Tibial artery (tissue), 4 donors: ENCODE data around the gene MTX3.

Source experiments
- DNase-seq, 2 donors: peaks; one replicate each; pipeline ENCODE4 v3.0.0-alpha.2; 2019
- H3K27ac ChIP-seq, 2 donors: fragments of 200-600 bp; sonication (generic) in 1 of 2; 1 replicate in 1 of 2; 2 replicates in 1 of 2; pipeline ENCODE4 v1.5.1; 2018 to 2019; ENCODE audit warnings: mild to moderate bottlenecking in 1 of 2
- H3K27me3 ChIP-seq, 2 donors: fragments of 200-600 bp; sonication (generic) in 1 of 2; one replicate each; pipeline versions ENCODE4 v1.5.1 to v1.6.0; 2016 to 2019
- H3K36me3 ChIP-seq, 3 donors: fragments of 200-600 bp; sonication (generic) in 2 of 3; one replicate each; pipeline ENCODE4 v1.5.1; 2016 to 2019; ENCODE audit warnings: mild to moderate bottlenecking in 2 of 3
- H3K4me1 ChIP-seq, 4 donors: fragments of 200-600 bp; sonication (generic) in 2 of 4; 1 replicate in 3 of 4; 2 replicates in 1 of 4; pipeline ENCODE4 v1.5.1; 2016 to 2019
- H3K4me3 ChIP-seq, 2 donors: fragments of 200-600 bp; sonication (generic) in 1 of 2; 1 replicate in 1 of 2; 2 replicates in 1 of 2; pipeline ENCODE4 v1.5.1; 2018 to 2019; ENCODE audit warnings: mild to moderate bottlenecking in 2 of 2
- H3K9me3 ChIP-seq, 3 donors: fragments of 200-600 bp; sonication (generic) in 1 of 3; one replicate each; pipeline ENCODE4 v1.5.1; 2016 to 2019
- CTCF ChIP-seq, 2 experiments: fragments of 200-600 bp in 1 of 2; fragments of 450-650 bp in 1 of 2; IDR thresholded peaks; one replicate each; pipeline ENCODE4 v1.5.1; 2017 to 2019; ENCODE audit warnings: antibody characterized with exemption in 2 of 2, mild to moderate bottlenecking in 1 of 2, moderate library complexity in 1 of 2
- intact Hi-C: fragments of 100-400 bp; cut with DNase I; formaldehyde crosslinking; loops from one replicate; pipeline ENCODE4 v1.15.0; 2023; ENCODE audit warnings: low total_unique reads

Gene MTX3

DNA sequence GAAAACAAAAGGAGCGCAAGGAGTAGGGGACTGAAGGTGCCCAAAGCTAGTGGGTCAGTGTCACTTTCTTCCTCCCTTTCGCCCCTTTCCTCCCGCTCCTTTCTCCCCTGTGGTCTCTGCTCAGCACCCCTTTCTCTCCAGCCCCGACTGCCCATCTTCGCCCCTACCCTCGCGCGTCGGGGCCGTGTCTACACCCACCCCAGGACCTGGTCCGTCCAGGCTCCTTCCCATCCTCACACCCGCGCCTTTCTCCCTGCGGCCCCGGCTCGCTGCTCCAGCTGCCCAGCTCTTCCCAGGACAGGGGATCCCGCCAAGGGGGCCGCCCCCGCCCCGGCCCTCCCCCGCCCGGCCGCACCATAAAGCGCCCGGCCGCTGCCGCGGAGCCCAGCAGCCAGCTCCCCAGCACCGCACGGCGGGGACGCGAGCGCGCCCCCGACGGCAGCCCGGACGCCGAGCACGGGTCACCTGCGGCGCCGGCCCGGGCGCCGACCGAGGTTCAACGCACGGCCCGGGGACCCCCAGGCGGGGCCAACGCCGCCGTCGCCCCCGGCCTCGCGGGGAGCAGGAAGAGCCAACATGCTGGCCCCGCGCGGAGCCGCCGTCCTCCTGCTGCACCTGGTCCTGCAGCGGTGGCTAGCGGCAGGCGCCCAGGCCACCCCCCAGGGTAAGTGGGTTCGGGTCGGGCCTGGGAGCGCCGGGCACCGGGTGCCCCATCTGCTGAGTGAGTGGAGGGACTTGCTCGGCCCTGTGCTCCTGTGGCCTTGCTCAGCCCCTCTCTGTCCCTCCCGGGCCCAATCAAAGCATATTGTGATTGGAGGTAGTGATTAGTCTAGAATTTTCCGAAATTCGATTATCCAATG, 44.1 kb upstream of the MTX3 start, which contains the start of gene THBS4:
TSS of gene THBS4 (plus strand) at position 387 of the 860 bp plus-strand sequence. CDS start at position 577, 190 bp downstream.
- H3K4me1 ChIP-seq: peaks cover 0 to 11% (median 4%) of the 10 kb centered on the region in 4 donors
- no peaks in the 10 kb centered on the region for H3K36me3 ChIP-seq
- H3K27ac ChIP-seq: no peak within 1 kb of the TSS
- no peak within 1 kb of the TSS for H3K4me3 ChIP-seq
- TF ChIP-seq CTCF (IDR thresholded peaks at IDR 0.05): no peak
- DNase-seq: no peak
- H3K27me3 ChIP-seq: peaks cover 0 to 40% of the 10 kb centered on the region in 2 donors
- intact Hi-C loops: no loop called here
- H3K9me3 ChIP-seq: no peaks in the 10 kb centered on the region

GRCh38 chr5:80034559-80034958, 43.5 kb upstream of the MTX3 start:
- DNase-seq: no peak
- H3K4me3 ChIP-seq: no peak overlapping the region

DNA sequence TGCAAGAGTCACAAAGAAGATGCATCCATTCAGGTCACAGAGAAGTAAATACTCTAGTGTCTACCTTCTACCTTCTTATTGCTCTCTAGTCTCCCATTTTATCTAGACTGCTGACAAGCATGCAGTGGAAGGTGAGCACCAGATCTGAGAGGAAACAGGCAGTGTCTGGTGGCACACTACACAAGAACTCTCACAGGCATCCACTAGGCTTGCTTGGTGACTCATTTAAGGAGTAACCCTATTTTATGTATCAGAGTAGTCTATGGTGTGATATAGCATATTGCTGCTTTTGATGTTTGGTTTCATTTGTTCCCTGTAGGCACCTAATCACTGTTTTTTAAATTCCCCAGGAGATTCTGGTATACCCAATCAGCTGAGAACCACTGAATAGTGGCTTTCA, 42.5 kb upstream of the MTX3 start:
- H3K27ac ChIP-seq: no peak overlapping the region
- TF ChIP-seq CTCF (IDR thresholded peaks at IDR 0.05): no peak
- no peaks in the 10 kb centered on the region for H3K9me3 ChIP-seq
- H3K4me1 ChIP-seq: peaks cover 0 to 11% (median 4%) of the 10 kb centered on the region in 4 donors
- DNase-seq: no peak
- H3K4me3 ChIP-seq: no peak overlapping the region
- no peaks in the 10 kb centered on the region for H3K36me3 ChIP-seq
- intact Hi-C loops: no loop called here
- peaks cover 0 to 40% of the 10 kb centered on the region in 2 donors for H3K27me3 ChIP-seq

More at GRCh38 chr5:80034559-80034958, 43.5 kb upstream of the MTX3 start:
- Histone ChIP-seq H3K27me3 (peaks cover 0 to 40% of the 10 kb centered on the region in 2 donors), H3K36me3 (no peaks in the 10 kb centered on the region), H3K9me3 (no peaks in the 10 kb centered on the region), H3K27ac (no peak overlapping the region), H3K4me1 (peaks cover 0 to 11% (median 4%) of the 10 kb centered on the region in 4 donors)
- TF ChIP-seq CTCF (IDR thresholded peaks at IDR 0.05): no peak
- intact Hi-C loops: no loop called here

GRCh38 chr5:80031109-80031508, 40.0 kb upstream of the MTX3 start:
- intact Hi-C loops: no loop called here
- Histone ChIP-seq H3K9me3 (no peaks in the 10 kb centered on the region), H3K4me1 (peaks cover 0 to 11% (median 4%) of the 10 kb centered on the region in 4 donors), H3K4me3 (no peak overlapping the region), H3K27me3 (peaks cover 0 to 36% of the 10 kb centered on the region in 2 donors), H3K27ac (no peak overlapping the region), H3K36me3 (no peaks in the 10 kb centered on the region)
- DNase-seq: no peak
- no peak for TF ChIP-seq CTCF (IDR thresholded peaks at IDR 0.05)

GRCh38 chr5:80026841-80027240, 35.8 kb upstream of the MTX3 start:
- H3K4me1 ChIP-seq: no peaks in the 10 kb centered on the region
- intact Hi-C loops: no loop called here
- no peak overlapping the region for H3K27ac ChIP-seq
- H3K9me3 ChIP-seq: no peaks in the 10 kb centered on the region
- H3K27me3 ChIP-seq: no peaks in the 10 kb centered on the region
- TF ChIP-seq CTCF (IDR thresholded peaks at IDR 0.05): no peak
- H3K36me3 ChIP-seq: no peaks in the 10 kb centered on the region
- no peak overlapping the region for H3K4me3 ChIP-seq
- DNase-seq: no peak
